ENCODE data around the gene CPED1. TPM values are rescaled to one million over a fixed set of nuclear protein-coding genes. Genes with fewer than 3 reads are reported as not detected.

CPED1 gene
- total RNA-seq, 1 donor from 2014 or later: 0.26 TPM

DNA sequence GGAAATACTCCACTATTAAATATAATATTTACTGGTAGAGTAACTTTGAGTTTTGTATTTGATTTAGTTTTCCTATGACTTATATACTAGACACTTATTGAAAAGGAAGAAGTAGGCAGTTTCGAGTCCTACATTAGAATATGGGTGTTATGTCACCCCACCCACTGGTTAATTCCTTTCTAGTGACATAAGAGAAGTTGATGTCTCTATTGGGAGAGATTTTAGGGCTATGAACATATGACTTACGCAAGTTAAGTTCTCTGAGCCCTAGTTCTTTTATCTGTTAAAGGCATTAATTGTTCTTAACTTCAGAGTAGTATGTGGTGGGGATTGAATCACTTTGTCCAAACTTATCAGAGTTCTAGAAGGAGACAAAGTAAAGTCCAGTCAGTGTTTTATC, 30.5 kb downstream of the CPED1 start:
- TF ChIP-seq, protein P1, sequence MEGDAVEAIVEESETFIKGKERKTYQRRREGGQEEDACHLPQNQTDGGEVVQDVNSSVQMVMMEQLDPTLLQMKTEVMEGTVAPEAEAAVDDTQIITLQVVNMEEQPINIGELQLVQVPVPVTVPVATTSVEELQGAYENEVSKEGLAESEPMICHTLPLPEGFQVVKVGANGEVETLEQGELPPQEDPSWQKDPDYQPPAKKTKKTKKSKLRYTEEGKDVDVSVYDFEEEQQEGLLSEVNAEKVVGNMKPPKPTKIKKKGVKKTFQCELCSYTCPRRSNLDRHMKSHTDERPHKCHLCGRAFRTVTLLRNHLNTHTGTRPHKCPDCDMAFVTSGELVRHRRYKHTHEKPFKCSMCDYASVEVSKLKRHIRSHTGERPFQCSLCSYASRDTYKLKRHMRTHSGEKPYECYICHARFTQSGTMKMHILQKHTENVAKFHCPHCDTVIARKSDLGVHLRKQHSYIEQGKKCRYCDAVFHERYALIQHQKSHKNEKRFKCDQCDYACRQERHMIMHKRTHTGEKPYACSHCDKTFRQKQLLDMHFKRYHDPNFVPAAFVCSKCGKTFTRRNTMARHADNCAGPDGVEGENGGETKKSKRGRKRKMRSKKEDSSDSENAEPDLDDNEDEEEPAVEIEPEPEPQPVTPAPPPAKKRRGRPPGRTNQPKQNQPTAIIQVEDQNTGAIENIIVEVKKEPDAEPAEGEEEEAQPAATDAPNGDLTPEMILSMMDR (IDR thresholded peaks at IDR 0.05; ENCODE audit: insufficient read depth, low read length, severe bottlenecking): no peak
- no peak for FAIRE-seq
- no peaks in the 10 kb centered on the region for H3K27me3 ChIP-seq (ENCODE audit: control insufficient read depth, insufficient read depth, low read length)
- H3K36me3 ChIP-seq (ENCODE audit: control insufficient read depth, insufficient read depth, low read length): no peaks in the 10 kb centered on the region
- no peak overlapping the region for H3K4me3 ChIP-seq (ENCODE audit: low read depth, low read length)
- peak; percentile 53 for DNase-seq (ENCODE audit: low read depth)

DNA sequence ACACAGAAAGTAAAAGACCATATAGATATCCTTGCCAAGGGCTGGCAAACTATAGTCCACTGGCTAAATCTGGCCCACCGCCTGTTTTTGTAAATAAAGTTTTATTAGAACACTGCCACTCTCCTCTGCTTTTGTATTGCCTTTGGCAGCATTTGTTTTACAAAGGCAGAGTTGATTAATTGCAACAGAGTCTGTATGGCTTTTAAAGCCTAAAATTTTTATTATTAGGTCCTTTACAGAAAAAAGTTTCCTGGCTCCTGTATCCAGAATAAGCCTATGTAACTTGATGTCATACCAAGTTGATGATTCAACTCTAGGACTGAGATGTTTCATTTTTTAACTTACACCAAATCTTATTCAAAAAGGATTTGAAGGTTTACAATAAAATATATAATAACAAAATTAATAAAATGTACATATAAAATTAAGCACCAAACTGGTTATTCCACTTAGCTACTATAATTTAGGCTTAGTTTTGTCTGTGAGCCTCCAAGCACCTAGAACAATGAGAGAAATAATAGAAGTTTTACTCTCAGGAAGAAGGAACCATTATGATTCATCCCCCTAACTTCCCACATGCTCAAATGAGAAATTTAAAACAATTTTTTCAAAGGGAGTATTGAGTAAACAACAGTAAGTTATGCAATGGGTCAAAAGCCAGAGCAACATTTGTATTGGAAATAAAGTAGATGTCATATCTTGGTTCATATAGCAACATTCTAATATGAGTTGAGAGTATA, 31.9 kb downstream of the CPED1 start:
- FAIRE-seq (no peak), DNase-seq (ENCODE audit: low read depth) (peak; percentile 82)
- Histone ChIP-seq H3K27me3 (ENCODE audit: control insufficient read depth, insufficient read depth, low read length) (no peaks in the 10 kb centered on the region), H3K4me3 (ENCODE audit: low read depth, low read length) (no peak overlapping the region), H3K36me3 (ENCODE audit: control insufficient read depth, insufficient read depth, low read length) (no peaks in the 10 kb centered on the region)
- TF ChIP-seq, protein P1 (IDR thresholded peaks at IDR 0.05; ENCODE audit: insufficient read depth, low read length, severe bottlenecking): no peak

DNA sequence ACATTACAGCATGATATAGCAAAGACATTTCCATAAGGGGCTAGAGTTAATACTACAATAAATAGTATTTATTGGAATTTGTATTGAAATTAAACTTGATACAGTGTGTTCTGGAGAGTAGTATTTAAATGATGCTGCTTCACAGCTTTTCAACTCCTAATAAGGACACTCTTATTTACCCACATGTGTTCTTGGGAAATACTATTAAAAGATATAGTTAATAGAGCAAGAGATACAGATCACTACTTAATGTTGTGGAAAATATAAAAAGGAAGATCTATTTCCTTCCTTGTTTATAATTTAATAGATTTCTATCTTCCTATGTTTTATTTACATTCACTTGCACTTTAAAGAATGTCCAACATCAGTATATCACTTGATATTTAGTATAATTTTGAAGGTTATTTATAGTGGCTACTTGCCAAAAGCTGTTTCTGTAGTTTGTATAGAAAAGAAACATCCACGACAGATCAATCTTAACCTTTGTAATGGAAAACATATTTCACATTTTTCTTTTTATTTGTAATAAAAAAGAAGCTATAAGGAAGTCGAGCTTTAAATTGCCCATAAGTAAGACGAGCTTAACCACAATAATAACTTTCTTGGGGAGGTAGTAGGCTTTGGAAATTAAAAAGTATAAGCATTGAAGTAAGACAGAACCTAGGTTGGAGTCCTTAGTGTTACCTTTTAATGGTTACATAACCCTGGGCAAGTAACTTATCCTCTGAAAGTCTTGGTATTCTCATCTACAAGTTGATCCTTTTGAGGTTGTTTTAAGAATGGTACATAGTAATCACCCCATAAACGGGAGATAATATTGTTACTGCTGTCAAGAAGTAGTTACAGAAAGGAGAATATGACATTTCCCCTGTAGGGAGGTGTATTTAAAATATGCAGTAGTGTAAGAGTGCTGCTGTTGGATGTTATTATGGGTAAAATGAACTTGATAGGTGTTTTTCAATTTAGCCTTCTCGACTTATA, 32.8 kb downstream of the CPED1 start:
- no peak for DNase-seq (ENCODE audit: low read depth)
- TF ChIP-seq, protein P1 (IDR thresholded peaks at IDR 0.05; ENCODE audit: insufficient read depth, low read length, severe bottlenecking): no peak
- Histone ChIP-seq H3K36me3 (ENCODE audit: control insufficient read depth, insufficient read depth, low read length) (no peaks in the 10 kb centered on the region), H3K27me3 (ENCODE audit: control insufficient read depth, insufficient read depth, low read length) (no peaks in the 10 kb centered on the region), H3K4me3 (ENCODE audit: low read depth, low read length) (no peak overlapping the region)
- no peak for FAIRE-seq

DNA sequence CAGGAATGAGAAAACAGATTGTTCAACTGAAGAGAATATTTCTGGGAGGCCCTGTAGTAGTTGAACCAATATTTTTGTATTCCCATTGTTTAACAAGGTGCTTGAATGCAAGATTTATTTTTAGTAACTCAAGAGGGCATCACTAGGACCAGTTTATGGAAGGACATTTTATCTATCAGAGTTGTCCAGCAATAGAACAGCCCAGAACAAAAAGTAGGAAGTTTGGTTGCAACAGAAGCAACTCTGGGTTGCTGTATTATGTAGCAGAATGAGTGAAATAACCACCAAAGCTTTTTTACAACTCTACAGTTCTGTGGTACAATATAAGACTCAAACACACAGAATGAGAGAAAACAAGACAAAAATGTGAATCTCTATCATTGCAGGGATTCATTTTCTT, 34.7 kb downstream of the CPED1 start:
- Histone ChIP-seq H3K36me3 (ENCODE audit: control insufficient read depth, insufficient read depth, low read length) (no peaks in the 10 kb centered on the region), H3K4me3 (ENCODE audit: low read depth, low read length) (no peak overlapping the region), H3K27me3 (ENCODE audit: control insufficient read depth, insufficient read depth, low read length) (no peaks in the 10 kb centered on the region)
- no peak for DNase-seq (ENCODE audit: low read depth)
- FAIRE-seq: no peak
- TF ChIP-seq, protein P1 (IDR thresholded peaks at IDR 0.05; ENCODE audit: insufficient read depth, low read length, severe bottlenecking): no peak

DNA sequence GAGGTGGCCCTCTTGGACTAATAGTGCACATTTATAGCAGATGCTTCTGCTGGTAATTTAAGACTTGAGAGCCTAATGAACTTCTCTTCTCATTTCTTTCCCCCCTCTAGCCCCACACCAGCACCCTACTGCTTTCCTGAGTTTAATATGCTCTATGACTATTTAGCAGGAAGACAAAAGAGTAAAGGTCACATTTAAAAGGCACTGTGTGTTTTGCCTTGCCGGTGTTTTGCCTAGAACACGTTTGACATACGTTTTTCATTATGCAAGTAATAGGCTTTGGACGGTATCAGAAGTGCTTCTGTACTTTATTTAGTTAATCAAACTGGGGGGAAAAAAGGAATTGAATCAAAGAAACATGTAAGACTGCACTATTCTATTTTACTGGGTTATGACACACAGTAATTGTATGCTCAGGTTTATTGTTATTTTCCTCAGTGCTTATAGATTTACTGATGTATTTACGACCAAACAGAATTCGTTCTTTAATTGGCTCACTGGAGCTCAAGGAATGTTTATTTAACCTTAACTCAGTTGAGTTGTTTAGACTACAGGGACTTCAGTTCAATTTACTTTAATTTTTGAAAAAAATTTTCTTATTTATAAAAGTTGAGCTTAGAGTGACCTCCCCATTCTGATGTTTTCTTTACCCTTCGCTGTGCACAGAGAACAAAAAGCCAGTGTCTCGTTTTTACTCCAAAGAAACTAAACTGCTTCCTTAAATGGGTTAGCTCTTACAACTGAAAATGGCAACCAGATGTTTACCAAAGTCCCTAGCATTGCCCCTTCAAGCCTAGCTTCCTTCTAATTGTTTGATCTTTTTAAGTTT, 35.4 kb downstream of the CPED1 start:
- Histone ChIP-seq H3K27me3 (ENCODE audit: control insufficient read depth, insufficient read depth, low read length) (no peaks in the 10 kb centered on the region), H3K36me3 (ENCODE audit: control insufficient read depth, insufficient read depth, low read length) (no peaks in the 10 kb centered on the region), H3K4me3 (ENCODE audit: low read depth, low read length) (no peak overlapping the region)
- TF ChIP-seq, protein P1 (IDR thresholded peaks at IDR 0.05; ENCODE audit: insufficient read depth, low read length, severe bottlenecking): no peak
- DNase-seq (ENCODE audit: low read depth): no peak
- FAIRE-seq: no peak
